ENCODE measurements around the gene UBE2S. TPM values are rescaled to one million over a fixed set of nuclear protein-coding genes. Genes with fewer than 3 reads are reported as not detected.

The UBE2S gene
- total RNA-seq, 1 donor from 2014 or later = 235 TPM

DNA sequence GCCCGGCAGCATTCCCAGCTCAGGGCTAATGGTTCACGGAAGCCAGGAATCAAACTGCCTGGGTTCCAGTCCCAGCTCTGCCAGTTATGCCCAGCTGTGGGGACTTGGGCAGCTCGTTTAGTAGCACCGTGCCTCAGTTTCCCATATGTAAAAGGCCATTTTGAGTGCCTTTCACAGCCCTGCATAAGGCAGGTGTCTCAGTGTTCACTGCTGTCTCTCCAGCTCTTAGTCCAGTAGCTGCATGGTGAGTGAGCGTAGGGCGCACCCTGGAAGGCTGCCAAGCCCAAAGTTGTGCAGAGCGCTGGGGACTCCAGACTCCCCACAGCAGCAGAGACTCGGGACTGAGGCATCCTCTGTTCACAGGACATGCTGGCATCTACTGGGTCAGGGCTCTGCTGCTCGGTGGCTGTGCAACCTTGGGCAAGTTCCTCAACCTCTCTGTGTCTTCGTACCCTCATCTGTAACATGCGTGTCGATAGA lies 16.4 kb downstream of the UBE2S start:
- H3K27me3 Mint-ChIP-seq (ENCODE audit: unreplicated experiment) = peaks cover 4% of the 10 kb centered on the region
- peak overlapping the region; percentile 53 for H3K4me3 Mint-ChIP-seq (ENCODE audit: unreplicated experiment)
- peaks cover 35% of the 10 kb centered on the region for H3K4me1 Mint-ChIP-seq (ENCODE audit: low read depth, unreplicated experiment)
- H3K27ac Mint-ChIP-seq (ENCODE audit: unreplicated experiment) = peak overlapping the region; percentile 73
- peaks cover 10% of the 10 kb centered on the region for H3K9me3 Mint-ChIP-seq (ENCODE audit: unreplicated experiment)
- no peaks in the 10 kb centered on the region for H3K36me3 Mint-ChIP-seq (ENCODE audit: unreplicated experiment)
- DNase-seq = no peak
- no peak for TF ChIP-seq CTCF (IDR thresholded peaks at IDR 0.05; ENCODE audit: partially characterized antibody, unreplicated experiment)

DNA sequence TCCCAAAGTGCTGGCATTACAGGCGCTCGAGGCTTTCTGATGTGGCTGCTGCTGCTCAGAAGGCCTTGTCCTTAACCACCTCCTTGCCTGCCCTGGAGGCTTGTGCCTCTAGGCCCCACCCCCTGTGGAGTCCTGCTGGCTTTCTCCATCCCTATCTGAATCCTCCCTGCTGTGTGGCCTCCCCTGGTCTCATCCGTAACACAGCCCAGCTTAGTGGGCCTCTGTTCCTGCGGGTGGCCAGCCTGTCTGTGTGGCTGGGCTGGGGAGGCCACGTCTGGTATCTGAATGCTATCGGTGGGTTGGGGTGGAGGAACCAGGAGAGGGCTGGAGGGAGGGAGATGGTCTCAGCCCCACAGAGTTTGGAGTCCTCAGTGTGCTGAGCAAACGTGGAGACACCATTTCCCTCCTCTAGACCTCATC lies 17.1 kb downstream of the UBE2S start:
- Mint-ChIP-seq H3K36me3 (ENCODE audit: unreplicated experiment) (no peaks in the 10 kb centered on the region), H3K4me3 (ENCODE audit: unreplicated experiment) (peak overlapping the region; percentile 30), H3K4me1 (ENCODE audit: low read depth, unreplicated experiment) (peaks cover 35% of the 10 kb centered on the region), H3K27me3 (ENCODE audit: unreplicated experiment) (peaks cover 9% of the 10 kb centered on the region), H3K9me3 (ENCODE audit: unreplicated experiment) (peaks cover 16% of the 10 kb centered on the region), H3K27ac (ENCODE audit: unreplicated experiment) (peak overlapping the region; percentile 16)
- TF ChIP-seq CTCF (IDR thresholded peaks at IDR 0.05; ENCODE audit: partially characterized antibody, unreplicated experiment) = no peak
- DNase-seq = no peak

GRCh38 chr19:55389386-55390317 lies 17.9 kb downstream of the UBE2S start:
- Mint-ChIP-seq H3K27ac (ENCODE audit: unreplicated experiment) (no peak overlapping the region), H3K36me3 (ENCODE audit: unreplicated experiment) (no peaks in the 10 kb centered on the region), H3K4me1 (ENCODE audit: low read depth, unreplicated experiment) (peaks cover 35% of the 10 kb centered on the region), H3K27me3 (ENCODE audit: unreplicated experiment) (peaks cover 9% of the 10 kb centered on the region), H3K4me3 (ENCODE audit: unreplicated experiment) (peak overlapping the region; percentile 38), H3K9me3 (ENCODE audit: unreplicated experiment) (peaks cover 17% of the 10 kb centered on the region)
- no peak for TF ChIP-seq CTCF (IDR thresholded peaks at IDR 0.05; ENCODE audit: partially characterized antibody, unreplicated experiment)
- no peak for DNase-seq

DNA sequence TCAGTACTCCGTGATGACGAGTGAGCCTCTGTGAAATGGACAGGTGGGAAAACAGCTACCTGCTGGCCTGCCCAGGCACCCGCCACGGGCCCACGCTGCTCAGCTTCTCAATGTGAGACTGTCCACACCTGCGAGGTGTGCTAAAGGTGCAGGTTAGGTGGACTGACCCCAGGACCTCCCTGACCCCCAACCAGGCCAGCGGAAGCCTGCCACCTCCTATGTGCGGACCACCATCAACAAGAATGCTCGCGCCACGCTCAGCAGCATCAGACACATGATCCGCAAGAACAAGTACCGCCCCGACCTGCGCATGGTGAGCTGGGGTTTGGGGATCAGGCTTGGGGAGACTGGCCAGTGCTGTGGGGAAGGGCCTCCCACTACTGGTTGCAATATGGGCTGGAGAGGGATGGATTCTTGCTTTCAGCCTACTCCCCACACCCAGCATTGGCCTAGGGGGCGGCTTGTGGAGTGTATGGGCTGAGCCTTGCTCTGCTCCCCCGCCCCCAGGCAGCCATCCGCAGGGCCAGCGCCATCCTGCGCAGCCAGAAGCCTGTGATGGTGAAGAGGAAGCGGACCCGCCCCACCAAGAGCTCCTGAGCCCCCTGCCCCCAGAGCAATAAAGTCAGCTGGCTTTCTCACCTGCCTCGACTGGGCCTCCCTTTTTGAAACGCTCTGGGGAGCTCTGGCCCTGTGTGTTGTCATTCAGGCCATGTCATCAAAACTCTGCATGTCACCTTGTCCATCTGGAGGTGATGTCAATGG lies 19.7 kb downstream of the UBE2S start:
- Mint-ChIP-seq H3K4me3 (ENCODE audit: unreplicated experiment) (peak overlapping the region; percentile 95), H3K9me3 (ENCODE audit: unreplicated experiment) (peaks cover 16% of the 10 kb centered on the region), H3K36me3 (ENCODE audit: unreplicated experiment) (no peaks in the 10 kb centered on the region), H3K4me1 (ENCODE audit: low read depth, unreplicated experiment) (peaks cover 32% of the 10 kb centered on the region), H3K27ac (ENCODE audit: unreplicated experiment) (no peak overlapping the region), H3K27me3 (ENCODE audit: unreplicated experiment) (peaks cover 12% of the 10 kb centered on the region)
- no peak for TF ChIP-seq CTCF (IDR thresholded peaks at IDR 0.05; ENCODE audit: partially characterized antibody, unreplicated experiment)
- DNase-seq = no peak
